GM11168 (cell line): ENCODE results near the gene SASH1.

ENCODE experiments used
- in situ Hi-C: fragments of 300-500 bp; cut with MboI; formaldehyde crosslinking; loops from one replicate; pipeline ENCODE4 v1.12.0; 2022; ENCODE audit warnings: low sequenced_read_pairs; ENCODE audit not compliant: unreplicated experiment

The SASH1 gene

DNA sequence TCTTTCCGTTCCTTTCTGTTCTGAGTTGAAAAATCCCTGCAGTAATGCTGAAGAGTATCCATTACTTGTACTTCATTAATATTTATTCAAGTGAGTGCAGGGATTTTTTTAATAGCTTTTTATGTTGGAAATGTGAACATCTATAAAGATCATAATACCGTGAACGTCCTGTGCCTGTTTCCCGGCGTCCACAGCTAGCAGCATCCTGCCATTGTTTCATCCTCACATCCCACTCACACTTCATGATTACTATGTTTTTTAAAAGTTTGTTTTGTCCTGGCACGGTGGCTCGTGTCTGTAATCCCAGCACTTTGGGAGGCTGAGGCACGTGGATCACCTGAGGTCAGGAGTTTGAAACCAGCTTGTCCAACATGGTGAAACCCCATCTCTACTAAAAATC is 54.3 kb downstream of the SASH1 start:
- in situ Hi-C loops: no loop called here

DNA sequence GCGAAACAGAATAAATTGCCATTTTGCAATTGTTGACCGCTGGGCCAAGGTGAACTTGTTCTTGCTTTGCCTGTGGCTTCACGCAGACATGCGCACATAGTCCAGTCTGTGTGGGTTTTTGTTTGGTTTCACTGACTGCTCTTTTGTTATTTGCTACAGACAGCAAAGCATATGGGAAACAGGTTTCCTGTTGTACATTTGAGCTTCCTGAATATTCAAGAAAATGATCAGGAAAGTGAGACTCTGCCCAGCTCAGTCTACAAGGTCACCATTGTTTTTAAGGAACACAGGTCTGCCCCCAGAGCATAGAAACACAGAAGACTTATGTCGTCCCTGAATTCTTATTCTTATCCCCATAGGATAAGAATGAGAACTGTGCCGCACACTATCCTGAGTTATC is 55.6 kb downstream of the SASH1 start:
- in situ Hi-C loops: no loop called here

GRCh38 chr6:148398678-148399077 is 56.0 kb downstream of the SASH1 start:
- in situ Hi-C loops: no loop called here

- in situ Hi-C loops: no loop called here
Observed at GRCh38 chr6:148401571-148401970, 58.9 kb downstream of the SASH1 start.

GRCh38 chr6:148404456-148405054 is 61.9 kb downstream of the SASH1 start:
- in situ Hi-C loops: no loop called here

DNA sequence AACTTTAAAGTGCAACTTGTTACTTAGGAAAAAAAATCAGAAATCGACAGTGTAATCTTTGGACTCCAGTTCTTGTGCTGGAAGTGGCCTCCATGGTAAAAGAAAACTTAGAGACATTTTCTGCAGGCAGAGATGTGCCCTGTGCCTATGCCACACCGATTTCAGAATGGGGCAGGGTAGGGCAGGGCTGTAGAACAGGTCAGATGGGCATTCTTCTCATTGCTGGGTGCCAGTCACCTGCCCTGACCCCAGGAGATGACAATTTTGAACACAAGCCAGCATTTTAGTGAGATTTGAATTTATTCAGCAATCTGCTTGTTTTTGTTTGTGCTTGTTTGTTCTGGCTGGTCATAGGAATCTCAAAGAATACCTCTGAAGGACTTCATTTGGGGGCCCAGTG is 63.3 kb downstream of the SASH1 start:
- in situ Hi-C loops: no loop called here

- in situ Hi-C loops: no loop called here
Observed at GRCh38 chr6:148406579-148407371, 64.1 kb downstream of the SASH1 start.

GRCh38 chr6:148407372-148407771 is 64.7 kb downstream of the SASH1 start:
- in situ Hi-C loops: no loop called here

GRCh38 chr6:148413321-148414091 is 70.9 kb downstream of the SASH1 start:
- in situ Hi-C loops: no loop called here

DNA sequence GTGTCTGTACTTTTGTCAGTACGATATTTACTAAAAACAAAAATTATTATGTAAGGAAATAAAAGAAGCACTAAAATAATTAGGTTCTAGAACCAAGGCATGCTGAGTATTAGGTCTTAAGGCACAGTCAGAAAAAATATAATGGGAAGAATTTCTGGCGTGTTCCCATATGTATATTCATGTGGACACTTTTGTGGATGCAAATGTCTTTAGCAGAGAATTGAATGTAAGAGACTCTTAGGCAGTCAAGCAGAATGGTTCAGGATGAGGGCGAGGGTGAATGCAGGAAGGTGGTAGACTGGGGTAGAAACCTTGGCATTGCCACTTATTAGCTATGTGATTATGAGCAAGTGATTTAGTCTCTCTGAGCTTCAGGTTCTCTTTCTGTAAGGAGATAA is 71.5 kb downstream of the SASH1 start:
- in situ Hi-C loops: no loop called here

GRCh38 chr6:148414836-148415235 is 72.2 kb downstream of the SASH1 start:
- in situ Hi-C loops: no loop called here

GRCh38 chr6:148415511-148416260 is 73.0 kb downstream of the SASH1 start:
- in situ Hi-C loops: no loop called here

DNA sequence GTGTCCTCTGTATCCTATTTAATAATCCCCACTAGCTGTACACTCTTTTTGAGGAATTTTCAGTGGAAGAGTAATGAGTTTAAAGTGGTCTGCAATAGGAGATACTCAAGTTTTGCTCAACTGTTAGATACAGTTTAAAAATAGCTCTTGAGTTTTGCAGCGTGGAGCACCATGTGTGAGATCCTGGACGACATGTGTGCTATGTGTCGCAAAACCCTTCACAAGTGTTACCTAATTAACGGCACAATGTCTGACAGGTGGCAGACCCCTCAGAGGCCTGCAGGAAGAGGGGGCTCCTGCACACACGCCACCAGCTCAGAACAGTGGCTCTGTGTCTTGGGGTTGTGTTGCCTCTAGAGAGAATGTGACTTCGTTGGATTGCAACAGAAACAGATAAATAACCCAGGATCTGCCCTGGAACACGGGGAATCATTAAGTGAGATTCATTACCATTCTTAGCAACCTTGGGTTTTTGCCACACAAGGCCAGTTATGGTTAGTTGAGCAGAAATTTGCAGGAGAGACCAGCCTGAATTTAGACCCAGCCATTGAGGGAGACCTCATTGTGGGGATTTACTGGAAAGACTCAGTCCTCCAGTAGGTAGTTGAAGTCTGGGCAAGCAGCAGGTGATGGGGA is 73.8 kb downstream of the SASH1 start:
- in situ Hi-C loops: no loop called here

DNA sequence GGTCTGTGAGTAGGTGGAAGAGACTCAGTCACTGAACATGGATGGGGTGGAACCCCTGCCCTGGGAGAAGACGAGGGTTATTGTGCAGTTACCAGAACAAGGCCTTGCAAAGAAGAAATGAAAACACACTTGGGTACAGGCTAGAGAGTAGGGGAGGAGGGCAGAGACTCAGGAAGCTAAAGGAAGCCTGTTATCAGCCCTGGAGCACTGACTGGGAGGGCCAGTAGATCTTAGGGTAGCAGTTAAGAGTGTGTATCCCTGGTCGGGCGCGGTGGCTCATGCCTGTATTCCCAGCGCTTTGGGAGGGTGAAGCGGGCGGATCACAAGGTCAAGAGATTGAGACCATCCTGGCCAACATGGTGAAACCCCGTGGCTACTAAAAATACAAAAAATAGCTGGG is 74.4 kb downstream of the SASH1 start:
- in situ Hi-C loops: no loop called here

GRCh38 chr6:148419430-148419829 is 76.8 kb downstream of the SASH1 start:
- in situ Hi-C loops: no loop called here

DNA sequence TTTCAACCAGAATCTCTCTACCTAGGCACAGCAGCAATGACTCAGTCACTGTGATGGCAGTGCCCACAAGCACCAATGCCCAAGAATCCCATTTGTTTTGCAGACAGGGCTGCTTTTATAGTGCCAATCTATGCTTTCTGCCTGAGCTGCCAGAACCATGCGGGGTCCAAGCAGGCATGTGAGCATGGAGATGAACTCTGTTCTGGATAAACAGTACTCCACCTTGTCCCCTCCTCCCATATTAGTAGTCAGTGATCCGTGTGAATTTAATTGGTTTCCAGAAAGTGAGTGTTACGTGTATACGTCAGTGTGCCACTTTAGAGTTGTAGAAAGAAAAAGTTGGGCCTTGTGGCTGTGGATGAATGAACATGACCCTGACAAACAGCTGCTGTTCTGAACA is 79.4 kb downstream of the SASH1 start:
- in situ Hi-C loops: no loop called here

- in situ Hi-C loops: no loop called here
Observed at GRCh38 chr6:148423133-148423532, 80.5 kb downstream of the SASH1 start.

DNA sequence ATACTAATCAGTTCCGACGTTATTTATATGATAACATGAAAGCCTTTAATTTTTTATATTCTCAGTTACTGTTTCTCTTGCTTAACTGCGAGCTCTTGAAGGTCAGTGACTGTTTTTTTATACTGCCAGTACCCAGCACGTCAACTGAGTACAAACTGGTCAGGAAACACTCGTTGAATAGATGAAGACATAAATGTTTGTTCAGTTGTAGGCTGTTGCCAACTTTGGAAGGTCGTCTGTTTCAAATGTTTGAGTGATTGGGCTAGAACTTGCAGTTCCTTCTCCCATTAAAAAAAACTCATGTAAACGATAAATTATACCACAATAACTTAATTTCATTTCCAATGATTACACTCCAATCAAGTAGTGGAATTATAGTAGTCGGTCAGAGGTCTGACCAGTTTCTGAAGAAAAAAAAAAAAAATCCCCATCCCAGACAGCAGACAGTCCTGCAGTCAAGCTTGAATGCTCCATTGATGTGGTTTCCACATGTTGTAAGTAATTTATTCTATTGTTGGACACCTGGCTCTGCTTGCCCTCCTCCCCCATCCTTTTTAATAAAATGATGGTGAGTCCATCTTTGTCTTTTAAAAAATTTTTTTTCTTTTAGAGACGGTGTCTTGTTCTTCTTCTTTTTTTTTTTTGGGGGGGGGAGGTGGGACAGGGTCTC is 81.1 kb downstream of the SASH1 start:
- in situ Hi-C loops: no loop called here

DNA sequence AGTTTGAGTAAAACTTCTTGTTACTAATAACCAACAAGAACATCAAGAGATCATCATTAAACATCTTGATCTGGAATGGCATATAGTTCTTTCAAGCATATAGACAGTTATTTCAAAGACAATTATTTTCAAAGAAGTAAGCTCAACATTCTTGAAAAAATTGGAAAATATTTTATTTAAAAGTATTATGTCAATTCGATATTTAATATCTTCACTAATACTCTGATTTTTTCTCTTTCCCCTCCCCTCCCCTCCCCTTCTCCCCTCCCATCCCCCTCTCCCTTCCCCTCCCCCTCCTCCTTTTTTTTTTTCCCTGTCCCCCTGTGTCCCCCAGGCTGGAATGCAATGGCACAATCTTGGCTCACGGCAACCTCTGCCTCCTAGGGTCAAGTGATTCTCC is 82.8 kb downstream of the SASH1 start:
- in situ Hi-C loops: no loop called here
